ENCODE results near the gene MYO1H. TPM values are rescaled to one million over a fixed set of nuclear protein-coding genes. Genes with fewer than 3 reads are reported as not detected.

Gene MYO1H
- total and polyA plus RNA-seq, 4 donors: 0.28 to 0.90 (median 0.30) TPM; not detected in 1

DNA sequence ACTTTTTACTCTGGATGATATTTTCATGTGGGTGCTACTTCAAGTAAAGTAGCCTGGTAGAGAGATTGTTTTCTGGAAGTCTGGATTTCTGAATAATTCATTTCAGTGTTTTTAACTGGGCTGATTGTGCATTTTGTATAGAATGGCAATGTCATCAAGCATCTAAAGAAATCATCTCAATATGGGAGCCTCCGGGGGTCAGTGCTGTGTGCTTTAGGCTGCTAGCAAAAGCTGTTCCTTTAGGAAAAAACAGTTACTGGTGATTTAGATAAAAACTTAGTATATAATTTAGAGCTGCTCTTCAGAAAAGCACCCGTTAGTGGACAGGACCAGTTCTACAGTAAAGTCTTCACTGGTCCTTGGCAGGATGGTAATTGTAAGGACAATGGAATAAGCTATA lies 134.8 kb downstream of the MYO1H start:
- no peak for DNase-seq (ENCODE audit: low read depth in 4 of 6, low spot score in 6 of 6)
- no CpG with 5 or more reads among the region's 2 CpGs for WGBS (ENCODE audit: insufficient coverage)
- no peaks in the 10 kb centered on the region for H3K9me3 ChIP-seq (ENCODE audit: control insufficient read depth, insufficient read depth, low read length)
- peaks cover 8% of the 10 kb centered on the region for H3K4me1 ChIP-seq (ENCODE audit: control insufficient read depth, insufficient read depth, low read length)
- H3K36me3 ChIP-seq (ENCODE audit: control insufficient read depth, insufficient read depth, low read length): peaks cover 34% of the 10 kb centered on the region
- no peaks in the 10 kb centered on the region for H3K27me3 ChIP-seq (ENCODE audit: control insufficient read depth, insufficient read depth, low read length)
- no peak overlapping the region for H3K4me3 ChIP-seq (ENCODE audit: low read depth, low read length)
- H3K27ac ChIP-seq (ENCODE audit: low read depth, low read length): no peak overlapping the region

DNA sequence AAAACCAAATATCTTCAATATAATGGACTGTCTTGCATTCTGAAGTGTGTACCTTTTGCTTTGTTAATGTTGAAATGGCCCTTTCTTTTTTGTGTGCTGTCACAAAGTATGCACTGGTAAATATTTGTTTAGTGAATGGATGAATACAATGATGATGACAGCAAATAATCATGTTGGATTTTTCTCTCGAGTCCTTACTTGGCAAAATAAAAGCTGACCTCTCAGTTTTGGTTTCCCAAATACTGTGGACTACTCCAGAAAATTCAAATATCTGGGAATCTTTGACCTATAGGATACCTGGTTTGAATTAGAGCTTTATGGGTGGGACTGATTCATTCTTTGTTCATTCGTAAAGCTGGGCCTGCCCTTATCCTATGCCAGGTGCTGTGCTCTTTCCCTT lies 135.2 kb downstream of the MYO1H start:
- no peak for DNase-seq (ENCODE audit: low read depth in 4 of 6, low spot score in 6 of 6)
- Histone ChIP-seq H3K9me3 (ENCODE audit: control insufficient read depth, insufficient read depth, low read length) (no peaks in the 10 kb centered on the region), H3K4me1 (ENCODE audit: control insufficient read depth, insufficient read depth, low read length) (peaks cover 8% of the 10 kb centered on the region), H3K27me3 (ENCODE audit: control insufficient read depth, insufficient read depth, low read length) (no peaks in the 10 kb centered on the region), H3K36me3 (ENCODE audit: control insufficient read depth, insufficient read depth, low read length) (peaks cover 36% of the 10 kb centered on the region), H3K4me3 (ENCODE audit: low read depth, low read length) (no peak overlapping the region), H3K27ac (ENCODE audit: low read depth, low read length) (no peak overlapping the region)
- 90% methylated on average over 2 of the region's 2 CpGs for WGBS (ENCODE audit: insufficient coverage)

DNA sequence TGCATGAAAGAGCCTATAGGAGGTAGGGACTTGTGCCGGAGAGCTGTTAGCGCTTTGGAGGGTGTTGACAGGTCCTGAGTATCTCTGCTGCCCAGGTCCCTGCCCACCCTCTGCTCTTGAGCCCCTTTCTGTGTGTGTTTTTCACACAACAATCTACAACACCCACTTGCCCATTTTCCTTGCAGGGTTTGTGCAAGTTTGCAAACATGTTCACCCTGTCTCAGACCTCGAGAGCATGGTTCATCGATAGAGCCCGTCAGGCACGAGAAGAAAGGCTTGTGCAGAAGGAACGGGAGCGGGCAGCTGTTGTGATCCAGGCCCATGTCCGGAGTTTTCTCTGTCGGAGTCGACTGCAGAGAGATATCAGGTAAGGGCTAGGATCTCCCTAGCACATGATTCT lies 135.6 kb downstream of the MYO1H start:
- H3K4me3 ChIP-seq (ENCODE audit: low read depth, low read length): no peak overlapping the region
- H3K27me3 ChIP-seq (ENCODE audit: control insufficient read depth, insufficient read depth, low read length): no peaks in the 10 kb centered on the region
- H3K27ac ChIP-seq (ENCODE audit: low read depth, low read length): no peak overlapping the region
- WGBS (ENCODE audit: insufficient coverage): 97% methylated on average over 4 of the region's 11 CpGs
- H3K36me3 ChIP-seq (ENCODE audit: control insufficient read depth, insufficient read depth, low read length): peaks cover 39% of the 10 kb centered on the region
- no peak for DNase-seq (ENCODE audit: low read depth in 4 of 6, low spot score in 6 of 6)
- H3K4me1 ChIP-seq (ENCODE audit: control insufficient read depth, insufficient read depth, low read length): peaks cover 5% of the 10 kb centered on the region
- no peaks in the 10 kb centered on the region for H3K9me3 ChIP-seq (ENCODE audit: control insufficient read depth, insufficient read depth, low read length)

DNA sequence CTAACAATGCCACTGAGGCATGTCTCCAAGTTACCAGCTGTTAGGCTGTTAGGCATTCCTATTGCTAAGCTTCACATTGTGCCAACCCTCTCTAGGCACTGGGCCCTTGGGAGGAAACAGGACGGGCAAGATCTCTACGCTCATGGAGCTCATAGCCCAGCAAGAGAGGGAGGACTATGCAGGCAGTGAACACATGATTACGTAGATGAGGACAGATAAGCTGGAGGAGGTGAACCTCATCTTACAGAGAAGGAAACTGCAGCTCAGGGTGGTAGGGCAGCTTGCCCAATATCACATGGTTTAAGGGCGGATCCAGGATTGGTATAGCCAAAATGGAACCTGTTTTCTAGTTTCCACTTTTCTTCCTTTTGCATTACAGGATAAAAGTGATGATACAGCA lies 137.5 kb downstream of the MYO1H start:
- Histone ChIP-seq H3K4me1 (ENCODE audit: control insufficient read depth, insufficient read depth, low read length) (no peaks in the 10 kb centered on the region), H3K27ac (ENCODE audit: low read depth, low read length) (no peak overlapping the region), H3K9me3 (ENCODE audit: control insufficient read depth, insufficient read depth, low read length) (no peaks in the 10 kb centered on the region), H3K27me3 (ENCODE audit: control insufficient read depth, insufficient read depth, low read length) (no peaks in the 10 kb centered on the region), H3K4me3 (ENCODE audit: low read depth, low read length) (no peak overlapping the region), H3K36me3 (ENCODE audit: control insufficient read depth, insufficient read depth, low read length) (peaks cover 49% of the 10 kb centered on the region)
- 98% methylated on average over 4 of the region's 4 CpGs for WGBS (ENCODE audit: insufficient coverage)
- no peak for DNase-seq (ENCODE audit: low read depth in 4 of 6, low spot score in 6 of 6)

DNA sequence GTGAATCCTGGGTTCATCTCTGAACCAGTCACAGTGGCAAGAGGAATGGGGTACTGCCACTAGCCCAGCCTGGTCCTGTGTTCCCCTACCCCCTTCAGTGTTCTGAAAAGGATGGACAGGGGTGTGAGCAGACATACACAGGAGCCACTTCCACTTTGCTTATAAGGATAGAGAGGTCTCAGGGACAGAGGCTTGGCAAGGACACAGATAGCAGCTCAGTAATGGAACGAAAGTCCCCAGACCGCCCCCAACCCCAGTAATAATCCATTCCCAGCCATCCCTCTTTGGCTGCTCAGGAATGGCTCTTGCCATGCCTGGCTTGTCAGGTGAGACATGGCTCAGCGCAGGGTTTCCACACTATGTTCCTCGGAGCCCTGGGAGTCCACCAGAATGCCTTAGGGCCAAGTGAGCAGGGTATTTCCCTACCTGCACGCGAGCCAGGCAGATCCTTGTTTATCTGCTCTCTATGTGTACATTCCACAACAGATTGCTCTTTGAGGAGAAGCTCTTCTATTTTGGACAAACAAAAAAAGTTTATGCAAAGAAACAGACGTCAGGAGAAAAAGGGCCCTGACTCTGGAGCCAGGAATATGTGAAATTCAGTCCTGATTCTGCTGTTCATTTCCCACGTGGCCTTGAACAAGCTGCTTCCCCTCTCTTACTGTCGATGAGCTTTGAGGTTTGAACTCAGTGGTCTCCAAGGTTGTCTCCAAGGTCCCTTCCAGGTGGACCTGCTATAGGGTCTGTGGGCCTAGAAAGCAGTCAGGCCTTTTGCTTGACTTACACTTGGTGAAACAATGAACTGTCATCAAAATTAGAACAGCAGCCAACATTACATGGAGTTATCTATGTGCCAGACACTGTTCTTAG lies 139.7 kb downstream of the MYO1H start:
- 95% methylated on average over 9 of the region's 9 CpGs for WGBS (ENCODE audit: insufficient coverage)
- H3K4me3 ChIP-seq (ENCODE audit: low read depth, low read length): no peak overlapping the region
- no peak for DNase-seq (ENCODE audit: low read depth in 4 of 6, low spot score in 6 of 6)
- H3K36me3 ChIP-seq (ENCODE audit: control insufficient read depth, insufficient read depth, low read length): peaks cover 52% of the 10 kb centered on the region
- no peak overlapping the region for H3K27ac ChIP-seq (ENCODE audit: low read depth, low read length)
- H3K27me3 ChIP-seq (ENCODE audit: control insufficient read depth, insufficient read depth, low read length): no peaks in the 10 kb centered on the region
- H3K4me1 ChIP-seq (ENCODE audit: control insufficient read depth, insufficient read depth, low read length): no peaks in the 10 kb centered on the region
- H3K9me3 ChIP-seq (ENCODE audit: control insufficient read depth, insufficient read depth, low read length): no peaks in the 10 kb centered on the region

DNA sequence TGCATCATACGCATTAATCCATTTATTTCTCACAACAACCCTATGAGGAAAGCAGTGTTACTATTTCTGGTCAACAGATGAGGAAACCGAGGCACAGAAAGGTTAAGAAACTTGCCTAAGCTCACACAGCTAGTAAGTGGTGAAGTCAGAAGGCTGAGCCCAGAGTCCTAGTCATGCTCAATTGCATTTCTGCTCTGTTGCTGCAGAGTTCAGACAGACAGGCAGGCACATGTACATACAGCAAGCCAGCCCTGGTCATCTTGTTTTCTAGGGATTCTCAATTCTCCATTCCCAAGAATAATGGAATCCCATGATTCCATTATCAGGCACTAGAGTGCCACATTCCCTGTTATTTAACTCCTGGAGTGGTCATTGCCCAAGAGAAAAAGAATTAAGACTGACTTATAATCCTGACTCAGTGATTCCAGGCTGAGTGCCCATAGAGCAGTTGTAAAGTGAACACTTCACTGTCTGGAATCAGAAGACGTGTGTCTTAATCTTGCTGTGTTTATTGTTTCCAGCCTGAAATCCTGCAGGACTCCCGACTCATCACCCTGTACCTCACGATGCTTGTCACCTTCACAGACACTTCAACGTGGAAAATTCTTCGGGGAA lies 140.5 kb downstream of the MYO1H start:
- H3K9me3 ChIP-seq (ENCODE audit: control insufficient read depth, insufficient read depth, low read length): no peaks in the 10 kb centered on the region
- no peaks in the 10 kb centered on the region for H3K27me3 ChIP-seq (ENCODE audit: control insufficient read depth, insufficient read depth, low read length)
- H3K36me3 ChIP-seq (ENCODE audit: control insufficient read depth, insufficient read depth, low read length): peaks cover 53% of the 10 kb centered on the region
- H3K4me3 ChIP-seq (ENCODE audit: low read depth, low read length): no peak overlapping the region
- DNase-seq (ENCODE audit: low read depth in 4 of 6, low spot score in 6 of 6): no peak
- H3K4me1 ChIP-seq (ENCODE audit: control insufficient read depth, insufficient read depth, low read length): no peaks in the 10 kb centered on the region
- H3K27ac ChIP-seq (ENCODE audit: low read depth, low read length): no peak overlapping the region
- WGBS (ENCODE audit: insufficient coverage): 97% methylated on average over 6 of the region's 7 CpGs

DNA sequence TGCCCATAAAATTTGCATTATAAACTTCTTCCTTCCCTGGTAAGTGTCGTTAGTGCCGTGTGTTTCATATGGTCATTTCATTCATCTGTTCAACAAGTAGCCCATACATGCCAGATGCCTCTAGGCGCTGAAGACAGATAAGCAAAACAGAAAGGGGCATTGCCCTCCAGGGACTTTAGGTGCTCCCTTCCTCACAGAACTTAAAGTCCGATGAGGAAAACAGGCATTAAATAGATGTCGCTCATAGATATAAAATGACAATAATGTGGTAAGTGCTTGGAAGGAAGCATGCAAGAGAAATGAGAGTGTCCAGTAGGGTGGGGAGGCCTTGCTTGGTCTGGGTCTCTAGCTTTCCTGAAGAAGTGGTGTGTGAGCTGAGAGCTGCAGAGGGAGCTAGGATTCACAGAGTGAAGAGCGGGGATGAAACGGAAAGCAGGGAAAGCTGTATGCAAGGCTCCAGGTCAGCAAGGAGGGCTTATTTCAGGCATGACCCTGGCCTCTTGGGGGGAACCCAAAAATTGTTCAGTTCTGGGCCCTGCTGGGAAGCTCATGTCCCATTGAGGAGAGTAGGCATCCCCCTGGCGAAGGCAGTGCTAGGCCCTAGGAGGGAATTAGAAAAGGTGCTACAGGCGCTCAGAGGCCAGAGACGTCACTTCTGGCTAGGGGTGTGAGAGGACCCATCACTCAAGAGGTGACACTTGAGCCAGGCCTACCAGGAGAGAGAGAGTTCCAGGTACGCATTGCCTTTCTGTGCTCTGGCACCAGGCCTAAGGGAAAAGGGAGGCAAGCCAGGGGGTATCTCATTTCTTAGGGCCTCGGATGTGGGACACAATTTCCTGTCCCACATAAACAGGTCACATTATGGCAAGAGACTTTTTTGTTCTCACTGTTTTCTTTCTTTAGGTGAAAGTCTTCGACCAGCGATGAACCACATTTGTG lies 141.6 kb downstream of the MYO1H start:
- H3K27ac ChIP-seq (ENCODE audit: low read depth, low read length): no peak overlapping the region
- no peak for DNase-seq (ENCODE audit: low read depth in 4 of 6, low spot score in 6 of 6)
- 93% methylated on average over 13 of the region's 14 CpGs for WGBS (ENCODE audit: insufficient coverage)
- peaks cover 47% of the 10 kb centered on the region for H3K36me3 ChIP-seq (ENCODE audit: control insufficient read depth, insufficient read depth, low read length)
- H3K4me3 ChIP-seq (ENCODE audit: low read depth, low read length): no peak overlapping the region
- H3K4me1 ChIP-seq (ENCODE audit: control insufficient read depth, insufficient read depth, low read length): no peaks in the 10 kb centered on the region
- no peaks in the 10 kb centered on the region for H3K27me3 ChIP-seq (ENCODE audit: control insufficient read depth, insufficient read depth, low read length)
- no peaks in the 10 kb centered on the region for H3K9me3 ChIP-seq (ENCODE audit: control insufficient read depth, insufficient read depth, low read length)

DNA sequence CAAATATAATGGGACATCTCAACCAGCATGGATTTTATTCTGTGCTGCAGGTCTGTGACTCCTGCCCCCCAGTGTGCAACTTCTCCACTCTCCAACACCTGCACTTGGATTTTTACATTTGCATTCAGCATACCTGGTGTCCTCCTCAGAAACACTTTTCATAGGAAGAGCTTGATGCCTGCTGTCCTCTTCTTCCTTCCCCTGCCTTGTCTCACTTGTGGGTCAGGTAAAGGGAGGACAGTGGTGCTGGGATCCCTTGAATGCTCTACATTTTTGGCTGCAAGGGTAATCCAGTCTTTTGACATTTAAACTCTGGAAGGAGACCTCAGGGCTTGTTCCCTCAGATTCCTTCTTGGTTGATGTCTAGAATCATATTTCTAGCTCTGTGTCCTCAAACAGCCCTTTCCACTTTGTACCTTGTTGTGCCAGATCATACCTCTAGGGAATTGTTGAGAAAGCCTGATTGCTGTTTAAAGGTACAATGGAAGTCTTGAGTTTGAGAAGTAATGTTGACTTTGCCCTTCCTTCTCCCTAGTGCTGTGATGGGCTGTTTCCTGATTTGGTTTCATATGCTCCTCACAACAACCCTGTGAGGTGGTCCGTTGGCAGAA lies 142.4 kb downstream of the MYO1H start:
- H3K27ac ChIP-seq (ENCODE audit: low read depth, low read length): no peak overlapping the region
- no peak for DNase-seq (ENCODE audit: low read depth in 4 of 6, low spot score in 6 of 6)
- peaks cover 41% of the 10 kb centered on the region for H3K36me3 ChIP-seq (ENCODE audit: control insufficient read depth, insufficient read depth, low read length)
- no CpG with 5 or more reads among the region's 1 CpG for WGBS (ENCODE audit: insufficient coverage)
- H3K4me1 ChIP-seq (ENCODE audit: control insufficient read depth, insufficient read depth, low read length): no peaks in the 10 kb centered on the region
- H3K27me3 ChIP-seq (ENCODE audit: control insufficient read depth, insufficient read depth, low read length): no peaks in the 10 kb centered on the region
- no peak overlapping the region for H3K4me3 ChIP-seq (ENCODE audit: low read depth, low read length)
- H3K9me3 ChIP-seq (ENCODE audit: control insufficient read depth, insufficient read depth, low read length): no peaks in the 10 kb centered on the region

DNA sequence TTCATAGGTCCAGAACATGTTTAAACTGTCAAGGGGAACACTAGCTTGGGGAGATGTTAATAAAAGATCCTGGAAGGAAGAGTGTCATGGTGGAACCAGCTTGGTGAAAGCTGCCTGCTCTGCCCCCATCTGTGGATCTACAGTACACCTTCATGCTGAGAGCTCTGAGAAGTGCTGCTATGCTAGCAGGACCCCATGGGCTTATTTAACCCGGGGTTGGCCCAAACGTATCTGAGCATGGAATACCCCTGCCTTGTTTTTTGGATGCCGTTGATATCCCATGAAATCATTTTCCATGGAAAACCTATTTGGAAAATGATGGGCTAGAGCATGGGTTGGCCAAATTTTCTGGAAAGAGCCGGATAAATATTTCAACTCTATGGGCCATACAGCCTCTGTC lies 144.0 kb downstream of the MYO1H start:
- no peak for DNase-seq (ENCODE audit: low read depth in 4 of 6, low spot score in 6 of 6)
- 96% methylated on average over 4 of the region's 4 CpGs for WGBS (ENCODE audit: insufficient coverage)

More for the DNA sequence above, 144.0 kb downstream of the MYO1H start:
- no peaks in the 10 kb centered on the region for H3K9me3 ChIP-seq (ENCODE audit: control insufficient read depth, insufficient read depth, low read length)
- no peak overlapping the region for H3K4me3 ChIP-seq (ENCODE audit: low read depth, low read length)
- no peaks in the 10 kb centered on the region for H3K27me3 ChIP-seq (ENCODE audit: control insufficient read depth, insufficient read depth, low read length)
- H3K4me1 ChIP-seq (ENCODE audit: control insufficient read depth, insufficient read depth, low read length): no peaks in the 10 kb centered on the region
- H3K36me3 ChIP-seq (ENCODE audit: control insufficient read depth, insufficient read depth, low read length): peaks cover 29% of the 10 kb centered on the region
- H3K27ac ChIP-seq (ENCODE audit: low read depth, low read length): no peak overlapping the region
